ENCODE measurements around the gene STMND1. TPM values are rescaled to one million over a fixed set of nuclear protein-coding genes. Genes with fewer than 3 reads are reported as not detected.

The STMND1 gene
- total RNA-seq, 2 donors from 2014 or later: 0.18 TPM; not detected in 1

DNA sequence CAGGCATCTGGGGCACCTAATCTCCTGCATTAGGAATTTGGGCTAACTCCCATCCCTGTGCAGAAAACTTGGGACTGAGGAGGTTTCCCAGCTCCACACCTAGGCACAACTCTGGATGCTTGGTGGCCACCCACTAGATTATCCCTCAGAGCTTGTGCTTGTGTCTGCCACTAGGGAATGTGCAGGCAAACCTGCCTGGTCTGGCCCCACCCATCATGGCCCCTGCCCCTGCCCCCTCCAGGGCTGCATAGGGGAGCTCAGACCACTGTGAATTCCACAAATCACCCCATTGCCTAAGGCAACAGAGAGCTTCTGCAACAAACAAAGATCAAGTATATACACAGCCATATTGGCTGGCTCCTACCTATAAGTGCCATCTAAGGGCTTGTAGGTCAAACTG lies 31.1 kb downstream of the STMND1 start:
- peaks cover 2% of the 10 kb centered on the region for H3K36me3 Mint-ChIP-seq (ENCODE audit: low read depth)
- Histone ChIP-seq H3K36me3 (ENCODE audit: control insufficient read depth, insufficient read depth, low read length) (no peaks in the 10 kb centered on the region), H3K9ac (ENCODE audit: extremely low read depth, low read length, poor library complexity, severe bottlenecking) (no peak overlapping the region), H3K4me1 (ENCODE audit: control insufficient read depth, insufficient read depth, low read length) (no peaks in the 10 kb centered on the region), H3K27ac (ENCODE audit: low read depth, low read length) (no peak overlapping the region), H3K9me3 (ENCODE audit: control insufficient read depth, low read length) (peaks cover 6% of the 10 kb centered on the region), H3K27me3 (ENCODE audit: control insufficient read depth, insufficient read depth, low read length, poor library complexity, severe bottlenecking) (no peaks in the 10 kb centered on the region), H3K4me3 (ENCODE audit: low read length) (no peak overlapping the region)
- H3K27ac Mint-ChIP-seq: no peak overlapping the region
- DNase-seq: no peak
- H3K4me3 Mint-ChIP-seq: no peak overlapping the region
- peaks cover 6% of the 10 kb centered on the region for H3K27me3 Mint-ChIP-seq (ENCODE audit: insufficient read depth)
- H3K9me3 Mint-ChIP-seq: peaks cover 12% of the 10 kb centered on the region
- TF ChIP-seq, protein P1, sequence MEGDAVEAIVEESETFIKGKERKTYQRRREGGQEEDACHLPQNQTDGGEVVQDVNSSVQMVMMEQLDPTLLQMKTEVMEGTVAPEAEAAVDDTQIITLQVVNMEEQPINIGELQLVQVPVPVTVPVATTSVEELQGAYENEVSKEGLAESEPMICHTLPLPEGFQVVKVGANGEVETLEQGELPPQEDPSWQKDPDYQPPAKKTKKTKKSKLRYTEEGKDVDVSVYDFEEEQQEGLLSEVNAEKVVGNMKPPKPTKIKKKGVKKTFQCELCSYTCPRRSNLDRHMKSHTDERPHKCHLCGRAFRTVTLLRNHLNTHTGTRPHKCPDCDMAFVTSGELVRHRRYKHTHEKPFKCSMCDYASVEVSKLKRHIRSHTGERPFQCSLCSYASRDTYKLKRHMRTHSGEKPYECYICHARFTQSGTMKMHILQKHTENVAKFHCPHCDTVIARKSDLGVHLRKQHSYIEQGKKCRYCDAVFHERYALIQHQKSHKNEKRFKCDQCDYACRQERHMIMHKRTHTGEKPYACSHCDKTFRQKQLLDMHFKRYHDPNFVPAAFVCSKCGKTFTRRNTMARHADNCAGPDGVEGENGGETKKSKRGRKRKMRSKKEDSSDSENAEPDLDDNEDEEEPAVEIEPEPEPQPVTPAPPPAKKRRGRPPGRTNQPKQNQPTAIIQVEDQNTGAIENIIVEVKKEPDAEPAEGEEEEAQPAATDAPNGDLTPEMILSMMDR (conservative IDR thresholded peaks at IDR 0.05): no peak
- no peaks in the 10 kb centered on the region for H3K4me1 Mint-ChIP-seq

DNA sequence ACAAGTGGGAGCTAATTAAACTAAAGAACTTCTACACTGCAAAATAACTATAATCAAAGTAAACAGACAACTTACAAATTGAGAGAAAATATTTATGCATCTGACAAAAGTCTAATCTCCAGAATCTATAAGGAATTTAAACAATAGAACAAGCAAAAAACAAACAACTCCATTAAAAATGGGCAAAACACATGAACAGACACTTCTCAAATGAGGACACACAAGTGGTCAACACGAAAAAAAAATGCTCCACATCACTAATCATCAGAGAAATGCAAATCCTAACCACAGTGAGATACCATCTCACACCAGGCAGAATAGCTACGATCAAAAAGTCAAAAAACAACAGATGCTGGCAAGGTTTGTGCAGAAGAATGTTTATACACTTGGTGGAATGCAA lies 36.2 kb downstream of the STMND1 start:
- H3K4me3 Mint-ChIP-seq: no peak overlapping the region
- TF ChIP-seq, protein P1 (conservative IDR thresholded peaks at IDR 0.05): no peak

DNA sequence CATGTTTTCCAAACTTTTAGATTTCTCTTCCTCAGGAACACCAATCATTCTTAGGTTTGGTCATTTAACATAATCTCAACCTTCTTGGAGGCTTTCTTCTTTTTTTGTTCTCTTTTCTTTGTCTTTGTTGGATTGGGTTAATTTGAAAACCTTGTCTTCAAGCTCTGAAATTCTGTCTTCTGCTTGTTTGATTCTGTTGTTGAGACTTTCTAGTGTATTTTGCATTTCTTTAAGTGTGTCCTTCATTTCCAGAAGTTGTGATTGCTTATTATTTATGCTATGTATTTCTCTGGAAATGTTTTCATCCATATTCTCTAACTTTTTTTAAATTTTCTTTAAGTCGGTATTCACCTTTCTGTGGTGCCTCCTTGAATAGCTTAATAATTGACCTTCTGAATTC lies 42.2 kb downstream of the STMND1 start:
- H3K4me3 ChIP-seq (ENCODE audit: low read length): no peak overlapping the region
- peaks cover 31% of the 10 kb centered on the region for H3K9me3 Mint-ChIP-seq
- H3K27me3 ChIP-seq (ENCODE audit: control insufficient read depth, insufficient read depth, low read length, poor library complexity, severe bottlenecking): no peaks in the 10 kb centered on the region
- H3K9me3 ChIP-seq (ENCODE audit: control insufficient read depth, low read length): peaks cover 10% of the 10 kb centered on the region
- H3K4me3 Mint-ChIP-seq: no peak overlapping the region
- no peak overlapping the region for H3K27ac ChIP-seq (ENCODE audit: low read depth, low read length)
- no peaks in the 10 kb centered on the region for H3K36me3 Mint-ChIP-seq (ENCODE audit: low read depth)
- DNase-seq: no peak
- WGBS, 2 experiments (ENCODE audit: insufficient coverage in 1 of 2, insufficient read length in 1 of 2): 77% methylated on average over 1 of the region's 1 CpG; no CpG with 5 or more reads in 1 of the 2 experiments
- H3K4me1 ChIP-seq (ENCODE audit: control insufficient read depth, insufficient read depth, low read length): no peaks in the 10 kb centered on the region
- H3K9ac ChIP-seq (ENCODE audit: extremely low read depth, low read length, poor library complexity, severe bottlenecking): no peak overlapping the region
- TF ChIP-seq, protein P1 (conservative IDR thresholded peaks at IDR 0.05): no peak
- H3K27me3 Mint-ChIP-seq (ENCODE audit: insufficient read depth): no peaks in the 10 kb centered on the region
- no peaks in the 10 kb centered on the region for H3K36me3 ChIP-seq (ENCODE audit: control insufficient read depth, insufficient read depth, low read length)
- H3K27ac Mint-ChIP-seq: no peak overlapping the region
- no peaks in the 10 kb centered on the region for H3K4me1 Mint-ChIP-seq

More for the DNA sequence above, 36.2 kb downstream of the STMND1 start:
- Mint-ChIP-seq H3K4me1 (no peaks in the 10 kb centered on the region), H3K9me3 (peaks cover 35% of the 10 kb centered on the region), H3K36me3 (ENCODE audit: low read depth) (peaks cover 5% of the 10 kb centered on the region), H3K27ac (no peak overlapping the region), H3K27me3 (ENCODE audit: insufficient read depth) (peaks cover 6% of the 10 kb centered on the region)
- Histone ChIP-seq H3K27ac (ENCODE audit: low read depth, low read length) (no peak overlapping the region), H3K27me3 (ENCODE audit: control insufficient read depth, insufficient read depth, low read length, poor library complexity, severe bottlenecking) (no peaks in the 10 kb centered on the region), H3K4me1 (ENCODE audit: control insufficient read depth, insufficient read depth, low read length) (no peaks in the 10 kb centered on the region), H3K36me3 (ENCODE audit: control insufficient read depth, insufficient read depth, low read length) (no peaks in the 10 kb centered on the region), H3K9ac (ENCODE audit: extremely low read depth, low read length, poor library complexity, severe bottlenecking) (no peak overlapping the region), H3K9me3 (ENCODE audit: control insufficient read depth, low read length) (peaks cover 14% of the 10 kb centered on the region), H3K4me3 (ENCODE audit: low read length) (peak overlapping the region; percentile 14)
- DNase-seq: no peak
- 22 to 81% methylated on average over 1 to 2 of the region's 2 CpGs for WGBS, 2 experiments (ENCODE audit: insufficient coverage in 1 of 2, insufficient read length in 1 of 2)
